Inflammatory macrophage treated with lipopolysaccharide for 4 hours (primary cell): ENCODE data around the gene MAN2C1.
"Not testable (repeated sequence)": the region's sequence is repeated elsewhere in the genome, so short reads cannot be mapped to it uniquely, and the experiment has no call there.

Experiments
- DNase-seq: peaks from one replicate; pipeline ENCODE4 v3.0.0-alpha.2; 2020

The MAN2C1 gene

GRCh38 chr15:75360856-75361255, 7.6 kb downstream of the MAN2C1 start:
- no peak for DNase-seq

- DNase-seq, result no peak
These were observed 8.0 kb downstream of the MAN2C1 start for GRCh38 chr15:75360391-75360790.

- no peak for DNase-seq
These were observed 8.7 kb downstream of the MAN2C1 start for GRCh38 chr15:75359537-75360250.

- DNase-seq, result no peak
These were observed 9.5 kb downstream of the MAN2C1 start for GRCh38 chr15:75358771-75359536.

GRCh38 chr15:75357976-75358673, 10.3 kb downstream of the MAN2C1 start:
- DNase-seq, result no peak

- DNase-seq, result no peak
These were observed 11.9 kb downstream of the MAN2C1 start for GRCh38 chr15:75356517-75356916.

GRCh38 chr15:75356006-75356405, 12.4 kb downstream of the MAN2C1 start:
- DNase-seq, result no peak

GRCh38 chr15:75355369-75355768, 13.0 kb downstream of the MAN2C1 start:
- DNase-seq, result no peak

GRCh38 chr15:75354454-75354853, 14.0 kb downstream of the MAN2C1 start:
- no peak for DNase-seq

GRCh38 chr15:75353604-75354003, 14.8 kb downstream of the MAN2C1 start:
- DNase-seq, result no peak

- DNase-seq, result no peak
These were observed 16.0 kb downstream of the MAN2C1 start for GRCh38 chr15:75352186-75353080.

GRCh38 chr15:75350601-75351361, 17.6 kb downstream of the MAN2C1 start:
- DNase-seq, result no peak

GRCh38 chr15:75349851-75350588, 18.4 kb downstream of the MAN2C1 start:
- peak; percentile 24 for DNase-seq

- not testable (repeated sequence) for DNase-seq
These were observed 19.1 kb downstream of the MAN2C1 start for GRCh38 chr15:75349351-75349669.

GRCh38 chr15:75348562-75349350, 19.7 kb downstream of the MAN2C1 start:
- no peak for DNase-seq

- no peak for DNase-seq
These were observed 20.3 kb downstream of the MAN2C1 start for GRCh38 chr15:75348034-75348561.

GRCh38 chr15:75347222-75348033, 21.0 kb downstream of the MAN2C1 start:
- DNase-seq, result no peak

- no peak for DNase-seq
These were observed 21.6 kb downstream of the MAN2C1 start, which contains the start of gene NEIL1 for GRCh38 chr15:75346796-75347221. NEIL1 (plus strand) TSS chr15:75347039; CDS start chr15:75348906, 1,867 bp downstream.

GRCh38 chr15:75343953-75344352, 24.5 kb downstream of the MAN2C1 start:
- DNase-seq, result not testable (repeated sequence)
